Hematopoietic multipotent progenitor cell treated with erythropoietin and hydrocortisone succinate and interleukin-3 and kit ligand, for 17 days (in vitro differentiated cells): ENCODE data around the gene FFAR3.
"Not testable (repeated sequence)": the region's sequence is repeated elsewhere in the genome, so short reads cannot be mapped to it uniquely, and the experiment has no call there.

Source experiments
- DNase-seq: peaks from one replicate; pipeline ENCODE4 v3.0.0-alpha.2; 2015; ENCODE audit warnings: low spot score

Gene FFAR3

GRCh38 chr19:35351411-35352176 lies 6.7 kb upstream of the FFAR3 start:
- DNase-seq: no peak

GRCh38 chr19:35352177-35352447 lies 6.1 kb upstream of the FFAR3 start:
- no peak for DNase-seq

- peak; percentile 39 for DNase-seq
Observed at GRCh38 chr19:35352448-35353304, 5.6 kb upstream of the FFAR3 start.

GRCh38 chr19:35353635-35354034 lies 4.6 kb upstream of the FFAR3 start:
- DNase-seq: no peak

- no peak for DNase-seq
Observed at GRCh38 chr19:35354898-35355297, 3.4 kb upstream of the FFAR3 start.

- no peak for DNase-seq
Observed at GRCh38 chr19:35355791-35356460, 2.3 kb upstream of the FFAR3 start.

GRCh38 chr19:35358834-35359233 lies 574 bp downstream of the FFAR3 start:
- DNase-seq: not testable (repeated sequence)

GRCh38 chr19:35359395-35359794 lies 1.1 kb downstream of the FFAR3 start:
- DNase-seq: not testable (repeated sequence)

GRCh38 chr19:35360081-35360480 lies 1.8 kb downstream of the FFAR3 start:
- DNase-seq: not testable (repeated sequence)

- DNase-seq: no peak
Observed at GRCh38 chr19:35360880-35361420, 2.7 kb downstream of the FFAR3 start.

- DNase-seq: no peak
Observed at GRCh38 chr19:35362261-35363000, 4.2 kb downstream of the FFAR3 start.

- no peak for DNase-seq
Observed at GRCh38 chr19:35363001-35363590, 4.8 kb downstream of the FFAR3 start.

GRCh38 chr19:35363711-35364425 lies 5.6 kb downstream of the FFAR3 start:
- DNase-seq: no peak

- DNase-seq: no peak
Observed at GRCh38 chr19:35365303-35365702, 7.0 kb downstream of the FFAR3 start.

- no peak for DNase-seq
Observed at GRCh38 chr19:35368378-35368777, 10.1 kb downstream of the FFAR3 start.

- no peak for DNase-seq
Observed at GRCh38 chr19:35369522-35369921, 11.3 kb downstream of the FFAR3 start.

- no peak for DNase-seq
Observed at GRCh38 chr19:35370722-35371121, 12.5 kb downstream of the FFAR3 start, which contains the start of gene GPR42. TSS of gene GPR42 (plus strand) at chr19:35371068. CDS start at chr19:35371360, 292 bp downstream.

GRCh38 chr19:35373492-35373891 lies 15.2 kb downstream of the FFAR3 start:
- DNase-seq: no peak

- DNase-seq: not testable (repeated sequence)
Observed at GRCh38 chr19:35374031-35374430, 15.8 kb downstream of the FFAR3 start.

GRCh38 chr19:35375505-35376307 lies 17.4 kb downstream of the FFAR3 start:
- no peak for DNase-seq
